Kidney (tissue), 14 donors: ENCODE data around the gene AUTS2. TPM values are rescaled to one million over a fixed set of nuclear protein-coding genes. Genes with fewer than 3 reads are reported as not detected.
A peak's percentile ranks its signal among the peaks of the same experiment; 100 is the strongest.

Experiments used
- DNase-seq, 5 donors: peaks; one replicate each; pipeline ENCODE4 v3.0.0-alpha.2; 2013 to 2020
- FAIRE-seq: peaks from 2 replicates; lab custom pipeline; 2012; peaks lifted over from hg19 to GRCh38; lab: Jason Lieb, UNC
- H3K27ac ChIP-seq, 2 donors: one replicate each; pipeline ENCODE4 v1.7.0; 2013; ENCODE audit warnings: low read depth in 2 of 2, low read length in 2 of 2, inconsistent platforms in 1 of 2
- H3K27me3 ChIP-seq: one replicate; pipeline ENCODE4 v1.7.1; 2013; ENCODE audit warnings: low read length, inconsistent platforms; ENCODE audit not compliant: control insufficient read depth, insufficient read depth
- H3K36me3 ChIP-seq, 3 donors: one replicate each; pipeline versions ENCODE4 v1.7.0 to v1.7.1; 2013; ENCODE audit warnings: low read length in 3 of 3, control low read depth in 1 of 3, inconsistent platforms in 1 of 3; ENCODE audit not compliant: insufficient read depth in 3 of 3, control insufficient read depth in 2 of 3
- H3K4me1 ChIP-seq, 3 donors: one replicate each; pipeline versions ENCODE4 v1.7.0 to v1.7.1; 2013; ENCODE audit warnings: low read length in 3 of 3, inconsistent platforms in 1 of 3, low read depth in 1 of 3; ENCODE audit not compliant: control insufficient read depth in 2 of 3, insufficient read depth in 2 of 3
- H3K4me3 ChIP-seq, 3 donors: one replicate each; pipeline versions ENCODE4 v1.7.0 to v1.8.1; 2013; ENCODE audit warnings: low read length in 3 of 3, control low read depth in 1 of 3, inconsistent platforms in 1 of 3
- H3K9ac ChIP-seq, 3 donors: one replicate each; pipeline versions ENCODE4 v1.7.0 to v1.7.1; 2013; ENCODE audit warnings: low read length in 3 of 3, control low read depth in 1 of 3, inconsistent platforms in 1 of 3
- H3K9me3 ChIP-seq, 3 donors: one replicate each; pipeline versions ENCODE4 v1.7.0 to v1.7.1; 2013; ENCODE audit warnings: low read length in 3 of 3, control low read depth in 1 of 3, inconsistent platforms in 1 of 3; ENCODE audit not compliant: control insufficient read depth in 2 of 3, insufficient read depth in 1 of 3
- intact Hi-C: fragments of 100-400 bp; cut with DNase I; formaldehyde crosslinking; loops from one replicate; pipeline ENCODE4 v1.11.1; 2022
- polyA plus RNA-seq: library from polyadenylated mRNA; stranded (reverse); fragments of 350-450 nt; fragmentation: Illumina TruSeq; extraction: RNeasy Lipid Tissue Mini Kit (QIAGEN cat#74804); gene quantifications from one replicate; pipeline ENCODE4 v1.2.3, GENCODE V29; 2014; ENCODE audit warnings: low read depth, low replicate concordance; ENCODE audit not compliant: insufficient read depth
- total RNA-seq: library from RNA; stranded (reverse); fragmentation: NEBNext Ultra II Directional; extraction: Animal tissue kit (Norgen Biotek cat#: 25700); gene quantifications from one replicate; pipeline ENCODE4 v1.2.1, GENCODE V29; 2021
- TF ChIP-seq, protein P1 (sequence below): IDR thresholded peaks from 3 replicates; pipeline ENCODE4 v1.5.1; 2012; ENCODE audit warnings: mild to moderate bottlenecking, moderate library complexity, borderline replicate concordance; ENCODE audit not compliant: insufficient read depth; ENCODE audit errors: extremely low read depth
- donor health status: control.
- donor health status: control.
- donor health status: control.
- donor health status: control.
- donor health status: control.
- donor health status: DM: yes; HTN: yes; CAD: no.
- donor health status: Normal renal cell carcinoma (clear cell type).

The AUTS2 gene
- total and polyA plus RNA-seq, 2 donors from 2014 or later, result 5.2 to 33.8 TPM

GRCh38 chr7:69561266-69561960 is 36.9 kb upstream of the AUTS2 start:
- Histone ChIP-seq H3K9me3 (no peaks in the 10 kb centered on the region), H3K36me3 (no peaks in the 10 kb centered on the region), H3K27ac (no peak overlapping the region), H3K27me3 (no peaks in the 10 kb centered on the region), H3K4me1 (no peaks in the 10 kb centered on the region), H3K4me3 (no peak overlapping the region), H3K9ac (no peak overlapping the region)
- no peak for FAIRE-seq
- TF ChIP-seq, protein P1, sequence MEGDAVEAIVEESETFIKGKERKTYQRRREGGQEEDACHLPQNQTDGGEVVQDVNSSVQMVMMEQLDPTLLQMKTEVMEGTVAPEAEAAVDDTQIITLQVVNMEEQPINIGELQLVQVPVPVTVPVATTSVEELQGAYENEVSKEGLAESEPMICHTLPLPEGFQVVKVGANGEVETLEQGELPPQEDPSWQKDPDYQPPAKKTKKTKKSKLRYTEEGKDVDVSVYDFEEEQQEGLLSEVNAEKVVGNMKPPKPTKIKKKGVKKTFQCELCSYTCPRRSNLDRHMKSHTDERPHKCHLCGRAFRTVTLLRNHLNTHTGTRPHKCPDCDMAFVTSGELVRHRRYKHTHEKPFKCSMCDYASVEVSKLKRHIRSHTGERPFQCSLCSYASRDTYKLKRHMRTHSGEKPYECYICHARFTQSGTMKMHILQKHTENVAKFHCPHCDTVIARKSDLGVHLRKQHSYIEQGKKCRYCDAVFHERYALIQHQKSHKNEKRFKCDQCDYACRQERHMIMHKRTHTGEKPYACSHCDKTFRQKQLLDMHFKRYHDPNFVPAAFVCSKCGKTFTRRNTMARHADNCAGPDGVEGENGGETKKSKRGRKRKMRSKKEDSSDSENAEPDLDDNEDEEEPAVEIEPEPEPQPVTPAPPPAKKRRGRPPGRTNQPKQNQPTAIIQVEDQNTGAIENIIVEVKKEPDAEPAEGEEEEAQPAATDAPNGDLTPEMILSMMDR, result no peak
- no peak for DNase-seq
- intact Hi-C loops, result no loop called here

- TF ChIP-seq, protein P1, result no peak
- peak in 4 of 5 donors; percentile 46 to 81 (median 61) for DNase-seq
- intact Hi-C loops, result no loop called here
These were observed 33.5 kb upstream of the AUTS2 start for GRCh38 chr7:69564454-69565417.

DNA sequence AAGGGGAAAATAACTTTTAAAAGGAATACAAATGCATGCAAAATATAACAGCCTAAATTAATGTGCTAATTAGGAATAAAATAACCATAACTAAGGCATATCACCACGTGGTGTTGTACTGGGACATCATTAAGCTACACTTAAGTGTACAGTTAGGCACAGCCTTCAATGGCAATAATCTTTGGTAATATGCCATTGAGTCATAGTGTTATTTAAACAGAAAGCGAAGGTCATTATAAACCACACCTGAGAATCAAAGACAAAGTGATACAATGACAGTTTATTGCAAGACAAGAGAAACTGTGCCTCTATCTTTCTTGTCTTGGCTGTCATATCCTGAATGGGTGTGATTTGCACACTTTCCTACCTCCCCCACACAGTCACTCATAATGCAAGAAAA is 30.5 kb upstream of the AUTS2 start:
- FAIRE-seq (no peak), DNase-seq (no peak)
- no peak overlapping the region for H3K27ac ChIP-seq
- H3K27me3 ChIP-seq, result no peaks in the 10 kb centered on the region
- H3K4me1 ChIP-seq, result no peaks in the 10 kb centered on the region
- H3K9me3 ChIP-seq, result no peaks in the 10 kb centered on the region
- no peak overlapping the region for H3K9ac ChIP-seq
- TF ChIP-seq, protein P1, result no peak
- no peak overlapping the region for H3K4me3 ChIP-seq
- intact Hi-C loops, result no loop called here
- no peaks in the 10 kb centered on the region for H3K36me3 ChIP-seq

More at GRCh38 chr7:69564454-69565417, 33.5 kb upstream of the AUTS2 start:
- no peaks in the 10 kb centered on the region for H3K4me1 ChIP-seq
- H3K36me3 ChIP-seq, result no peaks in the 10 kb centered on the region
- no peak overlapping the region for H3K4me3 ChIP-seq
- H3K9me3 ChIP-seq, result no peaks in the 10 kb centered on the region
- H3K27ac ChIP-seq, result no peak overlapping the region
- no peak overlapping the region for H3K9ac ChIP-seq
- FAIRE-seq, result no peak
- no peaks in the 10 kb centered on the region for H3K27me3 ChIP-seq
